Epithelial cell of esophagus (primary cell): ENCODE data around the gene TMPRSS11F.

Experiments
- DNase-seq: peaks from one replicate; pipeline ENCODE4 v3.0.0; 2010; ENCODE audit warnings: low read depth
- H3K4me3 ChIP-seq: 2 replicates; pipeline ENCODE4 v1.5.1; 2011; ENCODE audit warnings: mild to moderate bottlenecking, low read length, control low read depth
- CTCF ChIP-seq: IDR thresholded peaks from 2 replicates; pipeline ENCODE4 v1.5.1; 2011; ENCODE audit warnings: low read depth, mild to moderate bottlenecking, low read length, control low read depth, inconsistent platforms; ENCODE audit not compliant: insufficient read depth; ENCODE audit errors: missing control alignments

Gene TMPRSS11F

GRCh38 chr4:68163754-68164153, 34.1 kb upstream of the TMPRSS11F start:
- no peak for DNase-seq
- no peak overlapping the region for H3K4me3 ChIP-seq
- TF ChIP-seq CTCF: no peak

GRCh38 chr4:68162196-68162595, 32.5 kb upstream of the TMPRSS11F start:
- no peak for DNase-seq
- TF ChIP-seq CTCF: no peak
- H3K4me3 ChIP-seq: no peak overlapping the region

DNA sequence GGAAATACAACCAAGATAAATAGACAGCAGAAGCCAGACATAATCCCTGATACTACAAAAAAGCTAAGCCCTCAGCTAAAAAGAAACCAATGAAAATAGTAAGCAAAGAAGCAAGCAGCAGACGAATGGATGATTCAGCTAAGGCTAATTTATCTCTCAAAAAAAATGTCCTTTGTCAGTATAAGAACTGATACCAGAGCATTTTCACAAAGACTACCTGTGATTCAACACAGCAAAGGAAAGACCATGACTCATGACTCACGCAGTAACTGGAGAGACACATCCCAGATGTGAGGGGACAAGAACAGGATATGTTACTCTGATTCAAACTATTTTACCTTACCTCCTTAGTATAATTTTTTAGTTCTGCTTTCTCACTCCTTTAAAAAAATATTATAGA, 22.7 kb upstream of the TMPRSS11F start:
- peak; percentile 96 for DNase-seq
- no peak for TF ChIP-seq CTCF
- no peak overlapping the region for H3K4me3 ChIP-seq

GRCh38 chr4:68148800-68149685, 19.4 kb upstream of the TMPRSS11F start:
- no peak for TF ChIP-seq CTCF
- H3K4me3 ChIP-seq: no peak overlapping the region
- DNase-seq: no peak

GRCh38 chr4:68147079-68147478, 17.4 kb upstream of the TMPRSS11F start:
- H3K4me3 ChIP-seq: no peak overlapping the region
- DNase-seq: no peak
- no peak for TF ChIP-seq CTCF

GRCh38 chr4:68145261-68145660, 15.6 kb upstream of the TMPRSS11F start:
- no peak overlapping the region for H3K4me3 ChIP-seq
- TF ChIP-seq CTCF: no peak
- no peak for DNase-seq

DNA sequence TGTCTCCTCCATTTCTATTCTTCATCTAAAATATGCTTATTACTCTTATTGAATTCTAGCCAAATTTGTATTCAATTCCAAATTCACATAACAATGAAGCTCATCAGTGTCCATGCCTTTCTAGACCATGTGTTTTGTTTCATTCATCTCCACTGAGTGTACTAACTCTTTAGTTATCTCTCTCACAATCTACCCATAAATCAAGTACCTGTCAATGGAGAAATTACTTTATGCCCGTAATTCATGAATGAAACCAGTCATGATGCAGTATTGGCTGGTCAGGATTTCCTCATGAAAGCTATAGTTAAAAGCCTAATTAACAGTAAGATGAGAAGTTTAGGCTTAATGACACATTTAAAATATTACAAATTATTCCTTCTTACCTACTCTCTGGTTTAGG, 12.2 kb upstream of the TMPRSS11F start:
- no peak for DNase-seq
- no peak for TF ChIP-seq CTCF
- H3K4me3 ChIP-seq: no peak overlapping the region
